HEK293T (cell line): ENCODE measurements around the gene SENP1.
"Not testable (repeated sequence)": the region's sequence is repeated elsewhere in the genome, so short reads cannot be mapped to it uniquely, and the experiment has no call there.

ENCODE experiments used
- CTCF ChIA-PET: fragments of 350-600 bp; formaldehyde crosslinking; extraction: SDS; loops from one replicate; lab custom pipeline; 2021; ENCODE audit warnings: antibody characterized with exemption, inconsistent platforms; lab: Yijun Ruan, JAX
- POLR2A ChIA-PET: fragments of 350-600 bp; formaldehyde crosslinking; extraction: SDS; loops from one replicate; lab custom pipeline; 2020; ENCODE audit warnings: antibody characterized with exemption, inconsistent platforms; lab: Yijun Ruan, JAX
- DNase-seq: peaks from one replicate; pipeline ENCODE4 v3.0.0; 2012; ENCODE audit warnings: mixed read lengths; ENCODE audit errors: extremely low spot score
- ARNT ChIP-seq: fragments of 450-650 bp; IDR thresholded peaks from 2 replicates; pipeline ENCODE4 v1.6.1; 2017; ENCODE audit warnings: mild to moderate bottlenecking
- BHLHE40 ChIP-seq: fragments of 450-650 bp; IDR thresholded peaks from 2 replicates; pipeline ENCODE4 v1.6.1; 2016; ENCODE audit warnings: mild to moderate bottlenecking, moderate library complexity, borderline replicate concordance
- CTBP1 ChIP-seq: fragments of 450-650 bp; IDR thresholded peaks from 2 replicates; pipeline ENCODE4 v1.6.1; 2016; ENCODE audit warnings: borderline replicate concordance
- ELF4 ChIP-seq: fragments of 450-650 bp; IDR thresholded peaks from 2 replicates; pipeline ENCODE4 v1.6.1; 2017; ENCODE audit warnings: antibody characterized with exemption
- FOXA1 ChIP-seq: fragments of 450-650 bp; IDR thresholded peaks from 2 replicates; pipeline ENCODE4 v1.6.1; 2016; ENCODE audit warnings: mild to moderate bottlenecking
- FOXK2 ChIP-seq: fragments of 450-650 bp; IDR thresholded peaks from 2 replicates; pipeline ENCODE4 v1.6.1; 2016; ENCODE audit warnings: mild to moderate bottlenecking
- FOXM1 ChIP-seq: fragments of 450-650 bp; IDR thresholded peaks from 2 replicates; pipeline ENCODE4 v1.6.1; 2017; ENCODE audit warnings: mild to moderate bottlenecking, borderline replicate concordance
- HDGF ChIP-seq: fragments of 450-650 bp; IDR thresholded peaks from 2 replicates; pipeline ENCODE4 v1.6.1; 2017; ENCODE audit warnings: antibody characterized with exemption, borderline replicate concordance
- L3MBTL2 ChIP-seq: fragments of 450-650 bp; conservative IDR thresholded peaks from 2 replicates; pipeline ENCODE4 v1.6.1; 2016; ENCODE audit warnings: mild to moderate bottlenecking
- LEF1 ChIP-seq: fragments of 450-650 bp; IDR thresholded peaks from 2 replicates; pipeline ENCODE4 v1.6.1; 2017; ENCODE audit warnings: mild to moderate bottlenecking, borderline replicate concordance
- NFRKB ChIP-seq: fragments of 450-650 bp; IDR thresholded peaks from 2 replicates; pipeline ENCODE4 v1.6.1; 2016; ENCODE audit warnings: mild to moderate bottlenecking, moderate library complexity
- SP1 ChIP-seq: fragments of 450-650 bp; IDR thresholded peaks from 2 replicates; pipeline ENCODE4 v1.6.1; 2017
- SUZ12 ChIP-seq: fragments of 450-650 bp; IDR thresholded peaks from 2 replicates; pipeline ENCODE4 v1.6.1; 2016; ENCODE audit warnings: mild to moderate bottlenecking
- TARDBP ChIP-seq: fragments of 450-650 bp; IDR thresholded peaks from 2 replicates; pipeline ENCODE4 v1.6.1; 2016
- ZNF384 ChIP-seq: fragments of 450-650 bp; IDR thresholded peaks from 2 replicates; pipeline ENCODE4 v1.6.1; 2016
- TF ChIP-seq, protein P1 (sequence below): fragments of 450-650 bp; IDR thresholded peaks from 2 replicates; pipeline ENCODE4 v1.6.1; 2016

SENP1 gene

DNA sequence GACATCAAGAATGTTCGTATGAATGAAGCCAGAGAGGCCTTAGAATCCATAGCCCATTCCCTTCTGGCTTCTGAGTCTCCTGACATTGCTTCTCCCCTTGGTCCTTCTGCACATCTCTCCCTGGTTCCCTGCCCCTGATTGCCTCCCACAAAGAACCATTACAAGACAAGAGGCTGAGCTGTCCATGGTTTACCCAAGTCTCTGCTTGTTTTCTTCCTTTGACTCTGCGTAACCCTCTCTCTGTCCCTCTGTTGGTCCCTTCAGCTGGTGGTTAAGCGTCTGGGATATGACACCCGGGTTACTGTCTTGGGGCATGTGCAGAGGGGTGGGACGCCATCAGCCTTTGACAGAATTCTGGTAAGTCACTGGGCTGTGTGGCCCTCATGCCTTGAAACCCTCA, 29.1 kb upstream of the SENP1 start:
- CTCF ChIA-PET = no interaction called here
- POLR2A ChIA-PET = no interaction called here
- no peak for TF ChIP-seq NFRKB
- TF ChIP-seq ZNF384 = no peak
- TF ChIP-seq, protein P1, sequence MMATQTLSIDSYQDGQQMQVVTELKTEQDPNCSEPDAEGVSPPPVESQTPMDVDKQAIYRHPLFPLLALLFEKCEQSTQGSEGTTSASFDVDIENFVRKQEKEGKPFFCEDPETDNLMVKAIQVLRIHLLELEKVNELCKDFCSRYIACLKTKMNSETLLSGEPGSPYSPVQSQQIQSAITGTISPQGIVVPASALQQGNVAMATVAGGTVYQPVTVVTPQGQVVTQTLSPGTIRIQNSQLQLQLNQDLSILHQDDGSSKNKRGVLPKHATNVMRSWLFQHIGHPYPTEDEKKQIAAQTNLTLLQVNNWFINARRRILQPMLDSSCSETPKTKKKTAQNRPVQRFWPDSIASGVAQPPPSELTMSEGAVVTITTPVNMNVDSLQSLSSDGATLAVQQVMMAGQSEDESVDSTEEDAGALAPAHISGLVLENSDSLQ = no peak
- TF ChIP-seq FOXA1 = no peak
- DNase-seq = no peak

DNA sequence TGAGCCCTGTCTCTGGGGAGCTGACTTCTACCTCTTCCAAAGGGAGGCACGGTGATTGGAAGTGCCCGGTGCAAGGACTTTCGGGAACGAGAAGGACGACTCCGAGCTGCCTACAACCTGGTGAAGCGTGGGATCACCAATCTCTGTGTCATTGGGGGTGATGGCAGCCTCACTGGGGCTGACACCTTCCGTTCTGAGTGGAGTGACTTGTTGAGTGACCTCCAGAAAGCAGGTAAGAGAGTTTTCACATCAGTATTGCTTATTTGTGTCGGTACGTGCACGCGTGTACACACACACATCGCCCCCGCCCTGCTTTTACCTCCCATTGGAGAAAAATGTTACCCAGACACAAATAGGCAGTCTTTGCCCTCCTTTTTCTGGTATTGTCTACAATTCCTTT, 26.9 kb upstream of the SENP1 start:
- POLR2A ChIA-PET = no interaction called here
- no peak for DNase-seq
- no peak for TF ChIP-seq ARNT
- TF ChIP-seq NFRKB = no peak
- TF ChIP-seq ELF4 = no peak
- TF ChIP-seq CTBP1 = no peak
- TF ChIP-seq LEF1 = no peak
- no peak for TF ChIP-seq SUZ12
- TF ChIP-seq FOXA1 = no peak
- TF ChIP-seq SP1 = no peak
- TF ChIP-seq ZNF384 = no peak
- CTCF ChIA-PET = no interaction called here

DNA sequence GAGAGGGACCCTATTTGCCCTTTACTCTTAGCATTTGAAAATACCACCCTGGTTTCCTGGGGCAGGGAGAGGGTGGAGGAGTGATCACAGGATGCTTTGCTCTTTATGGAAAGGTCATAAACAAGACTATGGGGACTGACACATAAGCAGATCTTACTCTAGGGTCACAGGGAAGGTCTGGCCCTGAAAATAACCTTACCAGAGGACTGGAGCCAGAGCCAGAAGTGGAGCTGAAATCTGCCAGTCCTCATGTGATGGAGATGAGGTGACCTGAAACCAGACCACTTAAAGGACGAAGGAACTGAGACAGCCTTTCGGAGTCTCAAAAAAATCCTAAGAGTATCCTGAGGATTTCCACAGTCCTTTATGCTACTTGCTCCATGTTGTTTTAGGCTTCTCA, 25.6 kb upstream of the SENP1 start:
- TF ChIP-seq FOXK2 = no peak
- TF ChIP-seq BHLHE40 = no peak
- TF ChIP-seq NFRKB = no peak
- no peak for TF ChIP-seq SUZ12
- no peak for TF ChIP-seq ZNF384
- no peak for TF ChIP-seq ARNT
- TF ChIP-seq FOXM1 = no peak
- TF ChIP-seq SP1 = no peak
- no peak for TF ChIP-seq LEF1
- TF ChIP-seq FOXA1 = no peak
- TF ChIP-seq, protein P1 = no peak
- TF ChIP-seq CTBP1 = no peak
- no peak for TF ChIP-seq HDGF
- TF ChIP-seq ELF4 = no peak
- no peak for TF ChIP-seq L3MBTL2
- TF ChIP-seq TARDBP = no peak
- ChIA-PET POLR2A (no interaction called here), CTCF (no interaction called here)
- DNase-seq = no peak

DNA sequence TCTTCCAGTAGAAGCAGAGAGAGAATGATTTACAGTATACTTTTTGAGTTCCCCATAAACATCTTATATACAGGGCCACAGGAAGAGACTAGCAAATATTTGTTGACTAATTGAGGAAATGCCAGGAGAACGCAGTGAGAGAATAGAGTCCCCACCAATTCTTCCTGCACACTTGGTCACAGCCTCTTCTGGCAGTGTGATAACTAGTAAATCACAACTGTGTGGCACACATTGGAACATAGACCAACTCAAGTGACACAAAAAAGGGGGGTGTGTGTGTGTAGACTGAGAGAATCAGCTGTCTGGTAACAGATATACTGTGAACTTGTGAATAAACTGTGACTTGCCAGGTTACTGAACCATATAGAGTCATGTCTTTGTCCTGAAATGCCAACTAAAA, 23.5 kb upstream of the SENP1 start:
- TF ChIP-seq FOXM1 (no peak), BHLHE40 (no peak)

DNA sequence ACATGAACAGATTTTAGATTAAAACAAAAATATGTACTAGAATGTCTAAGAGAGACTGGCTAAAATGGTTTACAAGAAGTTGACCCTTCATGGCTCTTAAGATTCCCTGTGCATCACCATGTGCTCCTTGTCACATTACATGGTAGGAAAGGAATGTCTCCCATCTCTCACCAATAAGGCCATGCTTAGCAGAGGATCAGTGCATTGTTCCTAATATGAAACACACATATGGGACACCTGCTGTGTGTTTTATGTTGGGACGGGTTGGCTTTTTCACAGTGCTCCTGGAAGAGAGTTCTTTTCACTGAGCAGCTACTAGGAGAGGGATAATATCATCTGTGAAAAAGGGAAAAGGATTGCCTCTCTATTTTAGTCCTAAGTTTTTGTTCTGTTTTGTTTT, 22.9 kb upstream of the SENP1 start:
- DNase-seq = no peak
- TF ChIP-seq ZNF384 (peak; percentile 33; the same call in 1 of the 2 replicates), TARDBP (no peak)
- ChIA-PET POLR2A (interaction anchor here (1.8 kb wide), 1 partner anchor 28 kb away, joined by 8 read pairs; the partner anchor contains the start of gene ASB8), CTCF (no interaction called here)

More for the DNA sequence above, 23.5 kb upstream of the SENP1 start:
- POLR2A ChIA-PET = interaction anchor here (1.8 kb wide), 1 partner anchor 28 kb away, joined by 8 read pairs; the partner anchor contains the start of gene ASB8
- no peak for DNase-seq
- CTCF ChIA-PET = no interaction called here

DNA sequence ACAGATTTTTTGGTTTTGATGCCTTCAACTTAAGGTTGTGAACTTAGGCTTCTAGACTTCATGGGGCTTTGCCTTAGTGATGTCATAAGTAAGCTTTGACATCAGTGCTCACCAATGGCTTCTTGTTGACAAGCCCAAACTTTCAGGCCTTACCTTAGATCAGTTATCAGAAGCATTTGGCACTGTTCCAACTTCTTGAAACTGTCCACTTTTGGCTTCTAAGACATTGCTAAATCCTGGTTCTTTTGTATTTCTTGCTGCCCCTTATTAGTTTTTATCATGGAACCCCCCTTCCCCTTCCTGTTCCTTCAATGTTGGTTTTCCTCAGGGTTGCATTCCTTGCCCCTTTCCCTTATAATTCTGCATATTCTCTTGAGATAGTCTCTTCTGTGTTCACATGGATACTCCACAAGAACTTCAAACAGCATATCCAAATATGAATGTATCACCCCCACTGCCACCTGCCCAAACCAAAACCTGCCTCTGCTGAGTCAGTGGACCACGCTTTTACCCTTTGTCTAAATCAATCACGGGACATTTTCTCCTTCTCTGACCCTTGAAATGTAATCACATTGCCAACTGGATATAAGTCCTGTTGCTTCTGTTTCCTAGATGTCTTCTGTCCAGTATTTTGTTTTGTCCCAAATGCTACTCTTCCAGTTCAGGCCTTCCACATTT, 21.2 kb upstream of the SENP1 start:
- CTCF ChIA-PET = interaction anchor here (0.7 kb wide), 1 partner anchor 174 kb away, joined by 3 read pairs; no protein-coding TSS in a partner anchor
- no peak for TF ChIP-seq SP1
- POLR2A ChIA-PET = no interaction called here
- DNase-seq = no peak

DNA sequence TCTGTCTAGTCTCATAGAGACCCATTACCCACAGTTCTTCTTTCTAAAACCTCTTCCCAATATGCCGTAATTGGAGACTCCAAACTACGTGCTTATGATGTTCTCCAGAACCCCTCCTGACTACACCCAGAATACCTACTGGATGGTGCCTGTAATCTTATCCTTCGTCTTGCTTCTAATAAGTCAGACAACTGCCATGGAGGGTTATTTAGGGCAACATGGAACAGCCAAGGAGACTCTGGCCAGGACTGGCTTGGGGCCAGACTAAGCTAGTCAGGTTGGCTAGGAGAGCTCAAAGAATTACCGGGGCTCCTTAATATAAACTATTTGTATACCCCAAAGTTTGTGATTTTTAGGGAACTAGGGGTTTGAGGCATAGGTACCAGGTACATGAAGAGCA, 20.1 kb upstream of the SENP1 start:
- no peak for TF ChIP-seq FOXA1
- TF ChIP-seq SUZ12 = no peak
- TF ChIP-seq ZNF384 = no peak
- no peak for TF ChIP-seq ARNT
- TF ChIP-seq SP1 = no peak
- no peak for TF ChIP-seq LEF1
- TF ChIP-seq L3MBTL2 = no peak
- no peak for TF ChIP-seq FOXM1
- no peak for TF ChIP-seq TARDBP
- no peak for TF ChIP-seq BHLHE40
- no peak for TF ChIP-seq ELF4
- TF ChIP-seq, protein P1 = no peak
- no peak for TF ChIP-seq NFRKB
- no peak for TF ChIP-seq CTBP1
- TF ChIP-seq HDGF = no peak
- no peak for TF ChIP-seq FOXK2
- ChIA-PET POLR2A (no interaction called here), CTCF (no interaction called here)
- DNase-seq = no peak

DNA sequence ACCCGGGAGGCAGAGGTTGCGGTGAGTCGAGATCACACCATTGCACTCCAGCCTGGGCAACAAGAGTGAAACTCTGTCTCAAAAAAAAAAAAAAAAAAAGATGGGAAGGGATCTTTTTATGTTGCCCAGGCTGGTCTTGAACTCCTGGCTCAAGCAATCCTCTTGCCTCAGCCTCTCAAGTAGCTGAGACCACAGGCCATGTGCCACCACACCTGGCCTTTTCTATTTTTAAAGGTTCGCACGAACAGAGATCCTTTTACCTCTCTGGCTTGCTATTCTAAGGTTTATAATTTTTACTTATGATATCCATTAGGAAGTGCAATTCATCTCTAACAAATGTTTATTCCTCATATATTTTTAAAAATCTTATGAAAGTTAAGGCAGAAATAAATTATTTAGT, 19.7 kb upstream of the SENP1 start:
- POLR2A ChIA-PET, DNase-seq, CTCF ChIA-PET: not testable (repeated sequence)
